ACC112 (cell line): Measurements from ENCODE around the gene OSGEP.

Experiments used
- H2AFZ ChIP-seq: fragments of 200-600 bp; sonication (generic); one replicate; pipeline ENCODE4 v1.6.0; 2017; ENCODE audit warnings: antibody characterized with exemption, low read length; ENCODE audit not compliant: unreplicated experiment
- H3K27ac ChIP-seq: fragments of 200-600 bp; sonication (generic); 2 replicates; pipeline ENCODE4 v1.5.1; 2014; ENCODE audit warnings: low read depth, mild to moderate bottlenecking, antibody characterized with exemption, low read length, moderate library complexity
- H3K27me3 ChIP-seq: fragments of 200-600 bp; sonication (generic); 2 replicates; pipeline ENCODE4 v1.6.1; 2014; ENCODE audit warnings: mild to moderate bottlenecking, antibody characterized with exemption, low read length, moderate library complexity, mixed read lengths; ENCODE audit not compliant: insufficient read depth
- H3K36me3 ChIP-seq: fragments of 200-600 bp; sonication (generic); 2 replicates; pipeline ENCODE4 v1.6.1; 2016; ENCODE audit warnings: mild to moderate bottlenecking, antibody characterized with exemption, low read length, moderate library complexity, mixed read lengths; ENCODE audit not compliant: insufficient read depth
- H3K4me1 ChIP-seq: fragments of 200-600 bp; sonication (generic); one replicate; pipeline ENCODE4 v1.6.1; 2016; ENCODE audit warnings: low read length, mixed read lengths; ENCODE audit not compliant: insufficient read depth, unreplicated experiment, control insufficient read depth
- H3K4me3 ChIP-seq: fragments of 200-600 bp; sonication (generic); 2 replicates; pipeline ENCODE4 v1.5.1; 2014; ENCODE audit warnings: mild to moderate bottlenecking, low read depth, low read length
- H3K79me2 ChIP-seq: fragments of 200-600 bp; sonication (generic); one replicate; pipeline ENCODE4 v1.6.0; 2016; ENCODE audit warnings: low read length; ENCODE audit not compliant: control insufficient read depth, unreplicated experiment, insufficient read depth

Gene OSGEP

DNA sequence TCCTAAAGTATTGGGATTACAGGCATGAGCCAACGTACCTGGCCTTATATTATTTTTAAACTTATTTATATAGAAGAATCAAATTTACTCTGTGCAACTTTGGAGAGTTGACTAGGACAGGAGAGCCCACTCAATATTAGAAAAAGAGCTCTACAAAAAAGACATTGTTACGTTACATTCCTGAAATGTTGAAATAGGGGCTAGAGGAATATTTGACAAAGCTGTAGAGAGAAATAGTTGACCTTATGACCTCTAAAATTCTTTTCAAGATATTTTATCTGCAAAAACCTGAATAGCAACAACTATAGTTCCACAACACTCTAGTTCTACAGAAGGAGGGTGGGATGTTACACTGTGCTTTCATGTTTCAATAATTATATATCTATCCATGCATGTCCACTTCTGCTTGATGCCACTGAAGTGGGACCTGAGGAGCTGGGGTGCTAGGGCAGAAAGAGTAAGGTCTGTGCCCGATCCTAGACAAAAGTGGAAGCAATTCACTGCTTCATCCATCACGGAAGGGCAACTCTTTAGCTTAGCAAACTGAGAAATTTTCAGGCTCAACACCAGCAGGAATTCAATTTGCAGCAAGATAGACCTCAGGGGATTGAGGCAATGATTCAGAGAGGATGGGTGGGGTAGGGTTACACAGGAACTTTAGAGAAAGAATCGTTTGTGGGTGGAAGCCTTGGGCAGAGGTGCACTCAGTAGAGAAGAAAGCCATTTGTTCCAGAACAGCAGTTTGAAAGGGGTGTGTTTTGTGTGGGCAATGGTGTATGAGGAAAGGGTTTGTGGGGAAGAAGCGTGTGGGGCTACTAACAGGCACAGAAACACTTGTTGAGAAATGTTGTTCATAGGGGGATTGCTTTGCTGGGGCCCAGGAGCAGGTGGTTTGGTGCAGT lies 34.7 kb upstream of the OSGEP start:
- Histone ChIP-seq H2AFZ (peak overlapping the region; percentile 9), H3K4me3 (no peak overlapping the region; the same call in 1 of the 2 replicates), H3K27me3 (no peaks in the 10 kb centered on the region), H3K27ac (no peak overlapping the region), H3K36me3 (no peaks in the 10 kb centered on the region), H3K4me1 (peaks cover 20% of the 10 kb centered on the region), H3K79me2 (no peaks in the 10 kb centered on the region)

DNA sequence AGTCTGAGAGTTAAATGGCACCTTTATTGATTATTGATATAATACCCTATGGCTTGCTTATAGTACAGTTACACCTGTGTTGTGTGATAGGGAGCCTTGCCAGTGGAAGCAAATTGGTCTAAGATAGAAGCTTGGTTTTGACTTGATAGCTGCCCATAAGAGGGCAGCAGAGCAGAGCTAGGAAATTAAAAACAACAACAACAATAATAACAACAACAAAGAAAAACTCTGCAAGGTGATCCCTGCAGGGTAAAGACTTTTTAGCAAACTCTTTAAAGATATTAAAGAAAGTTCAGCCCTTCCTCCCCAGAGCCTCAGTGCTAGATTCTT lies 32.7 kb upstream of the OSGEP start:
- Histone ChIP-seq H3K79me2 (no peaks in the 10 kb centered on the region), H3K27ac (no peak overlapping the region), H3K36me3 (no peaks in the 10 kb centered on the region), H2AFZ (no peak overlapping the region), H3K27me3 (no peaks in the 10 kb centered on the region), H3K4me1 (peaks cover 20% of the 10 kb centered on the region), H3K4me3 (no peak overlapping the region)

- H3K79me2 ChIP-seq: no peaks in the 10 kb centered on the region
- H3K27me3 ChIP-seq: no peaks in the 10 kb centered on the region
- no peak overlapping the region for H3K4me3 ChIP-seq
- no peaks in the 10 kb centered on the region for H3K36me3 ChIP-seq
- H2AFZ ChIP-seq: no peak overlapping the region
- peaks cover 20% of the 10 kb centered on the region for H3K4me1 ChIP-seq
- no peak overlapping the region for H3K27ac ChIP-seq
Measured at GRCh38 chr14:20486684-20487395, 32.2 kb upstream of the OSGEP start.

DNA sequence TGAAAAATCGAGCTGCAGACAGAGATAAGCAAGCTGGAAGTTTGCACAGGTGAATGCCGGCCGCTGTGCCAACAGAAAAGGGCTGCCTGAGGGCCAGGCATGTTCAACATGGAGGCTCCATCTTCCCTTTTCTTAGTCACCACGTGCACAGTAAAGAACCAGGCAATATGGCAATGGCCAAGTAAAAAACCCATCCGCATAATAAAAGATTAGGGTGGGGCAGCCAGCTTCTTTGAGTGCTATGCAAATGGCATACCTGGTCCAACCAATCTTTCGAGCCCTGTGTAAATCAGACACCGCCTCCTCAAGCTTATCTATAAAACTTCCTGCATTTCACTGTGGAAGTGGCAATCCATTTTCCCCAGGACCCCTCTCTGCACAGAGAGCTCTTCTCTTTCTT lies 31.3 kb upstream of the OSGEP start:
- H3K27ac ChIP-seq: no peak overlapping the region
- no peaks in the 10 kb centered on the region for H3K79me2 ChIP-seq
- no peaks in the 10 kb centered on the region for H3K27me3 ChIP-seq
- no peak overlapping the region for H2AFZ ChIP-seq
- no peaks in the 10 kb centered on the region for H3K36me3 ChIP-seq
- H3K4me3 ChIP-seq: no peak overlapping the region
- H3K4me1 ChIP-seq: peaks cover 16% of the 10 kb centered on the region

GRCh38 chr14:20482382-20482781 lies 27.8 kb upstream of the OSGEP start:
- Histone ChIP-seq H3K4me3 (no peak overlapping the region), H3K27ac (no peak overlapping the region), H3K36me3 (no peaks in the 10 kb centered on the region; the same call in 1 of the 2 replicates), H3K27me3 (no peaks in the 10 kb centered on the region), H2AFZ (no peak overlapping the region), H3K4me1 (peaks cover 5% of the 10 kb centered on the region), H3K79me2 (no peaks in the 10 kb centered on the region)

DNA sequence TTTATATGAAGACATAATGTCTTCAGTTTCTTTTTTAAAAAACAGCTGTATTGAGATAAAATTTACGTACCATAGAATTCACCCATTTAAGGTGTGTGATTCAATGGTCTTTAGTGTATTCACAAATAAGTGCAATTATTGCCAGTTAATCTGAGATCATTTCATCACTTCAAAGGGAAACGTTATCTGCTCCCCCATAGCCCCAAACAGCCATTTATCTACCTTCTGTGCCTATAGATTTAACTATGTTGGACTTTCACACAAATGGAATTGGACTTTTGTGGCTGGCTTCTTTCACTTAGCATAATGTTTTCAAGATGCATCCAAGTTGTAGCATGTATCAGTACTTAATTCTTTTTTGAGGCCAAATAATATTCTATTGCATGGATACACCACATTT lies 24.3 kb upstream of the OSGEP start:
- Histone ChIP-seq H3K27me3 (no peaks in the 10 kb centered on the region), H2AFZ (no peak overlapping the region), H3K36me3 (peaks cover 26% of the 10 kb centered on the region; the same call in 1 of the 2 replicates), H3K27ac (no peak overlapping the region), H3K4me1 (peaks cover 14% of the 10 kb centered on the region), H3K79me2 (peaks cover 9% of the 10 kb centered on the region), H3K4me3 (no peak overlapping the region)

- Histone ChIP-seq H3K36me3 (peaks cover 33% of the 10 kb centered on the region; the same call in 1 of the 2 replicates), H3K27ac (peak overlapping the region; percentile 40), H3K4me1 (peaks cover 24% of the 10 kb centered on the region), H3K27me3 (no peaks in the 10 kb centered on the region), H2AFZ (no peak overlapping the region), H3K79me2 (peaks cover 23% of the 10 kb centered on the region), H3K4me3 (no peak overlapping the region)
Measured at GRCh38 chr14:20477211-20477876, 22.7 kb upstream of the OSGEP start.

GRCh38 chr14:20476776-20477175 lies 22.2 kb upstream of the OSGEP start:
- peak overlapping the region; percentile 40 for H3K27ac ChIP-seq
- no peak overlapping the region for H3K4me3 ChIP-seq
- H2AFZ ChIP-seq: no peak overlapping the region
- H3K79me2 ChIP-seq: peaks cover 29% of the 10 kb centered on the region
- H3K4me1 ChIP-seq: peaks cover 29% of the 10 kb centered on the region
- H3K36me3 ChIP-seq: peaks cover 37% of the 10 kb centered on the region; the same call in 1 of the 2 replicates
- no peaks in the 10 kb centered on the region for H3K27me3 ChIP-seq

DNA sequence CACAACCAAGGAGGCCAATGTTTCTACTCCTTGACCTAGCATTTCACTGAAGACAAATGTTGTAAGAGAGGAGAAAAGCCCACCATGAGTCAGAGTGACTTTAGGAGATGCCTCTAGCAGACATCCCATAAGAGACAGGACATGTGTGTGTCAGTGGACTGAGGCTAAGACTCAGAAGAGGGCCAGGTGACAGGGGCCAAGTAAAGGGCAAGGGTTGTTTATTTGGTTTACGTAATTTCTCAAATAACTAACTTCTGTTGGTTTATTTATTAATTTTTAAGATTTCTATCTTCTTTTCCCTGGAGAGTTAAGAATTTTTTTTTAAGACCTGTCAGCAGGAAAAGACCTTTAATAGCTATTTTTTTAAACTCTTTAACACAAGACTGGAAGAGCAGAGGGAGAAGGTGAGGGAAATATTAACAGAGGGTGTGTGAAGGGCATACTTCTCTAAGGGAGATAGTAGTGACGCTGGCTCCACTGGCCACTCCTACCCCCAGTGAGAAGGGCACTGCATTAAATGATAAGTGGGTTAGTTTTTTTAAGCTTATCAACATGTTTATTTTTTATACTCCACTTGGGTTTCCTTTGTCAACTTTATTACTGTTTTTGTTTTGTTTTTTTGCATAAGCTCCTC lies 18.0 kb upstream of the OSGEP start:
- Histone ChIP-seq H3K4me1 (peaks cover 38% of the 10 kb centered on the region), H3K36me3 (peaks cover 37% of the 10 kb centered on the region; the same call in 1 of the 2 replicates), H3K27me3 (no peaks in the 10 kb centered on the region), H3K79me2 (peaks cover 52% of the 10 kb centered on the region), H3K4me3 (peak overlapping the region; percentile 23; the same call in 1 of the 2 replicates), H2AFZ (no peak overlapping the region), H3K27ac (no peak overlapping the region)

DNA sequence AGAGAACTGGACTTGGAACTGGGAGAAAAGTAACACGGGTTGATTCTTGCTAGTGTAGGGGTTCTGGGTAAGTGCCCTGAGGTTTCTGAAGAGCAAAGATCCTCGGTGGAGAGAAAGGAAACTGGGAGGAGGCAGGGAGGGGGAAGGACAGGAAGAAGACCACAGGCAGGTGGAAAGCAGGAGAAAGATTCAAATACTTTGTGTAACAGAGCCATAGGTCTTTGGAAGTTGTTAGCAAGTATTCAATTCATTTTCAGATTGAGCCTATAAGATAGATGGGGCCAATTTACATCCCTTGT lies 15.9 kb upstream of the OSGEP start:
- Histone ChIP-seq H3K36me3 (peaks cover 23% of the 10 kb centered on the region; the same call in 1 of the 2 replicates), H2AFZ (peak overlapping the region; percentile 3), H3K4me1 (peaks cover 27% of the 10 kb centered on the region), H3K27ac (peak overlapping the region; percentile 85), H3K27me3 (no peaks in the 10 kb centered on the region), H3K79me2 (peaks cover 52% of the 10 kb centered on the region), H3K4me3 (peak overlapping the region; percentile 91)
